Mucosa of descending colon (tissue), 3 donors: ENCODE measurements around the gene CDK11A. TPM values are rescaled to one million over a fixed set of nuclear protein-coding genes. Genes with fewer than 3 reads are reported as not detected.
A peak's percentile ranks its signal among the peaks of the same experiment; 100 is the strongest.
"Not testable (repeated sequence)": the region's sequence is repeated elsewhere in the genome, so short reads cannot be mapped to it uniquely, and the experiment has no call there.

Experiments
- ATAC-seq: fragments of 200-7000 bp; cut with Tn5 transposase; one replicate; pipeline ENCODE4 v1.9.1; 2020; ENCODE audit warnings: mild to moderate bottlenecking, moderate library complexity
- DNase-seq, 3 donors: peaks; one replicate each; pipeline ENCODE4 v3.0.0-alpha.2; 2020
- H3K36me3 ChIP-seq: fragments of 200-600 bp; one replicate; pipeline ENCODE4 v1.8.0; 2021; ENCODE audit warnings: low read depth, mild to moderate bottlenecking
- H3K4me1 ChIP-seq: fragments of 200-600 bp; one replicate; pipeline ENCODE4 v1.8.0; 2021; ENCODE audit warnings: low read depth, mild to moderate bottlenecking
- H3K4me3 ChIP-seq: fragments of 200-600 bp; one replicate; pipeline ENCODE4 v1.8.0; 2021; ENCODE audit warnings: mild to moderate bottlenecking
- H3K9me3 ChIP-seq: fragments of 200-600 bp; one replicate; pipeline ENCODE4 v1.8.0; 2021; ENCODE audit warnings: mild to moderate bottlenecking
- intact Hi-C, 2 donors: fragments of 100-400 bp; cut with DNase I in 1 of 2; cut with micrococcal nuclease in 1 of 2; formaldehyde crosslinking; loops; one replicate each; pipeline versions ENCODE4 v1.11.0 to v1.11.1; 2022; cut with DNase I, micrococcal nuclease
- total RNA-seq, 3 donors: library from RNA; stranded (reverse); fragmentation: NEBNext Ultra II Directional in 2 of 3; extraction: Animal tissue kit (Norgen Biotek cat#: 25700) in 2 of 3; gene quantifications; one replicate each; pipeline versions ENCODE4 v1.2.1 to v1.2.4, GENCODE V29; 2021 to 2023
- TF ChIP-seq, protein P1 (sequence below): fragments of 200-600 bp; IDR thresholded peaks from one replicate; pipeline ENCODE4 v1.8.0; 2022; ENCODE audit warnings: antibody characterized with exemption, mild to moderate bottlenecking
- donor health status: DM: no; HTN: no; CAD: no; lungs with moderate emphysema.
- donor health status: DM: no; HTN: no; CAD: no.
- donor health status: DM: no; HTN: yes; CAD: no.

Gene CDK11A
- total RNA-seq, 3 donors from 2014 or later, result 67.1 to 91.0 (median 83.5) TPM

DNA sequence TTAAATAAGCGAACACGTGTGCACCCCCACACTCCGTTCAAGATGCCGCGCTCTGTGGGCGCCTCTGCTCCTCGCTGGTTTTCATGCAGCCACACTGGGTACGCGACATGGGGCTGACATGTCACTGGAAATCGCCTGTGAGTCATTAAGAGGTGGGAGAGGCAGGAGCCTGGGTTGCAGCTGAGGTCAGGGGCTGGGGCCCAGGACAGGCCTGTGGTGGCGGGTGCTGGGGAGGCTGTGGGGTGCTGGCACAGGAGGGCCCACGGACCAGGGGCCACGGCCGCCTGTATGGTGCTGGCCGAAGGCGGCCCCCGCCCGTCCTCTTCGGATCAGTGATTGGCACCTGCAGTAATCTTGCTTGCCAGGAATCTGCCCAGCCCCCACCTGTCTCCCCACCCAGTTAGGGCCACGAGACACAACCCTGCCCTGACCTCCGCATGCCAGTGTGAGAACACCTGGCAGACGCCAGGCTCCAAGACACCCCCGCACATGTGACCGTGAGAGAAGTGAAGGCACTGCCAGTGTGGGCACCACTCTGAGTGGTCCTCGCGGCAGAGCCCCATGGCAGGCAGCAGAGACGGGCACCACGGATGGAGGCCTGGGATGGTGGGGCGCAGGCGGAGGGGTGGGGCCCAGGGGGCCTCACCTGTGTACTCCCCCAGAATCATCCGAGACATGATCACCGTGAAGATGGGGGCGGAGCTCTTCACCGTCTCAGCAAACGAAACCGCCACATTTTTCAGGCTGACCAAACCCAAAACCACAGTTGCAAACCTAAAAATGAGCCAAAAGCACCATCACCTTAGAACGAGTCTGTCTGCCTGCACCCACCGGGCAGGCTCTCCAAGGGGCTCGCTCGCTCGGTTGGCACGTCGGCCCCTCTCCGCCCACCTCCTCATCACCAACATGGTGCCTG, 13.8 kb upstream of the CDK11A start:
- H3K4me3 ChIP-seq, H3K4me1 ChIP-seq, intact Hi-C loops, H3K36me3 ChIP-seq, H3K9me3 ChIP-seq, DNase-seq: not testable (repeated sequence)
- peak; percentile 49 for ATAC-seq

DNA sequence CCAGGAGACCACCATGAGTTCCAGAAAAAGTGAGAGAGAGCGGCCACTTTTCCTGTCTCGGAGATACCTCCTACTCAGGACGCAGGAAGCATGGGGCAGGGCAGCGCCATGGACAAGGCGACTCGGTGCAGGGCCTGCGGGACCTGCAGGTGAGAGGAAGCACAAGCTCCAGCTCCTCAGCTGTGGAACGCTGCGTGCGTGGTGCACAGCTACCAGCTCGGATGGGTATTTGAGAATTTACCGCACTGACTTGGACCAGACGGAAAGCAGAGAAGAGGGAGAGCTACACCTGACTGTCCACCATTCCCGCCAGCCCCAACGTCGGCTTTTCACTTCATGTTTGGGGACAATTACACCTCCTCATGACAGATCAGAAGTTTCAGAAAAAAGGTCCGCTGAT, 8.2 kb upstream of the CDK11A start:
- DNase-seq (no peak), ATAC-seq (no peak)
- Histone ChIP-seq H3K4me1 (peaks cover 7% of the 10 kb centered on the region), H3K4me3 (no peak overlapping the region), H3K36me3 (peaks cover 3% of the 10 kb centered on the region), H3K9me3 (no peaks in the 10 kb centered on the region)
- TF ChIP-seq, protein P1, sequence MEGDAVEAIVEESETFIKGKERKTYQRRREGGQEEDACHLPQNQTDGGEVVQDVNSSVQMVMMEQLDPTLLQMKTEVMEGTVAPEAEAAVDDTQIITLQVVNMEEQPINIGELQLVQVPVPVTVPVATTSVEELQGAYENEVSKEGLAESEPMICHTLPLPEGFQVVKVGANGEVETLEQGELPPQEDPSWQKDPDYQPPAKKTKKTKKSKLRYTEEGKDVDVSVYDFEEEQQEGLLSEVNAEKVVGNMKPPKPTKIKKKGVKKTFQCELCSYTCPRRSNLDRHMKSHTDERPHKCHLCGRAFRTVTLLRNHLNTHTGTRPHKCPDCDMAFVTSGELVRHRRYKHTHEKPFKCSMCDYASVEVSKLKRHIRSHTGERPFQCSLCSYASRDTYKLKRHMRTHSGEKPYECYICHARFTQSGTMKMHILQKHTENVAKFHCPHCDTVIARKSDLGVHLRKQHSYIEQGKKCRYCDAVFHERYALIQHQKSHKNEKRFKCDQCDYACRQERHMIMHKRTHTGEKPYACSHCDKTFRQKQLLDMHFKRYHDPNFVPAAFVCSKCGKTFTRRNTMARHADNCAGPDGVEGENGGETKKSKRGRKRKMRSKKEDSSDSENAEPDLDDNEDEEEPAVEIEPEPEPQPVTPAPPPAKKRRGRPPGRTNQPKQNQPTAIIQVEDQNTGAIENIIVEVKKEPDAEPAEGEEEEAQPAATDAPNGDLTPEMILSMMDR, result no peak
- intact Hi-C loops, result no loop called here

DNA sequence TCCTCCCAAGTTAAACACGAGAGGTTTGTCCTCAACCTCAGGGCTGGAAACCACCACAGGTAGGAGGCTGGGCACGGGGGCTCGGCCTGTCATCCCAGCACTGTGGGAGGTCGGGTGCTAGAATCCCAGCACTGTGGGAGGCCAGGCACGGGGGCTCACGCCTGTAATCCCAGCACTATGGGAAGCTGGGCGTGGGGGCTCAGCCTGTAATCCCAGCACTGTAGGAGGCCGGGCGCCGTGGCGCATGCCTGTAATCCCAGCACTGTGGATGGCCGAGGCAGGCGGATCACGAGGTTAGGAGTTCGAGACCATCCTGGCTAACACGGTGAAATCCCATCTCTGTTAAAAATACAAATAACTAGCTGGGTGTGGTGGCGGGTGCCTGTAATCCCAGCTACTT, 6.7 kb upstream of the CDK11A start:
- Histone ChIP-seq H3K36me3 (peaks cover 3% of the 10 kb centered on the region), H3K4me1 (peaks cover 7% of the 10 kb centered on the region), H3K9me3 (no peaks in the 10 kb centered on the region), H3K4me3 (no peak overlapping the region)
- intact Hi-C loops, result no loop called here
- ATAC-seq (no peak), DNase-seq (no peak)
- TF ChIP-seq, protein P1, result no peak

DNA sequence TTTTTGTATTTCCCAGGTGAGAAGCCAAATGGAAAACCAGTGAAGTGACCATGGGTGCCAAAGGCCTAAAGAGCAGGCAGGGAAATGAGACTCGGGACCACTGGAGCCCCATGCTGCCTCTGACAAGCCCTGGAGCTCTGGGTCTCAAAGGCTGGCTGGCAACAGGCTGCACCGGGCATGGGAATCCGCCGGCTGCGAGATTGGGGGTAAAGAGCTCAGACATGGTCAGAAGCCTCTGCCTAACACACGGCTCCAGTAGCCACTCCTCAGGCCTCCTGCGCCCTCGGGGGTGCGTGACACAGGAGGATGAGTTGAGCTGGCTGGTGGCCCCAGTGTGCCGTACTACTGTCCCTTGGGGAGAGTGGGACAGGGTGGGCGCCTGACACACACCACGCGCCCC, 6.1 kb upstream of the CDK11A start:
- intact Hi-C loops, ATAC-seq, H3K9me3 ChIP-seq, H3K4me1 ChIP-seq, DNase-seq, H3K36me3 ChIP-seq, H3K4me3 ChIP-seq: not testable (repeated sequence)

DNA sequence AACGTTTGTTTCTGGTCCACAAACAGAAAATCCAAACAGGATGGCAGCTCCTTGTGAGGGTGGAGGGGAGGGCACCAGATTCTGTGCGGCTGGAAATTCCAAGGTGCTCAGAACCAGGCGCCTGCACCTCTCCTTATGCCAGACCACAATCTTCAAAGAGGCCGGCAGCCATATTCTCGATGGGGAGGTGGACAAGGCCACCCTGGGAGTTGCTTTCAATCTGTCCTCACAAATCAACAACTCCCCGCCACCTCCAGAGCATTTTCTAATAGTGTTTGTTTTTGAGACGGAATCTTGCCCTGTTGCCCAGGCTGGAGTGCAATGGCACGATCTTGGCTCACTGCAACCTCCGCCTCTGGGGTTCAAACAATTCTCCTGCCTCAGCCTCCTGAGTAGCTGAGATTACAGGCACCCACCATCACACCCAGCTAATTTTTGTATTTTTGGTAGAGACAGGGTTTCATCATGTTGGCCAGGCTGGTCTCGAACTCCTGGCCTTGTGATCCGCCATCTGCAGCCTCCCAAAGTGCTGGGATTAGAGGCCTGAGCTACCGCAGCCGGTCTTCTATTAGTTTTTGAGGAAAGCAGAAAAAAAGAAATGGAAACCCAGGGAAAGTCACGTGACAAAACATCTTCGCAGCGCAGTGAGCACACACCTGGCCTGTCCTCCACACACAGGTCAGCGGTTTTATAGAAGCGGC, 5.1 kb upstream of the CDK11A start:
- H3K36me3 ChIP-seq, ATAC-seq, H3K9me3 ChIP-seq, H3K4me3 ChIP-seq, H3K4me1 ChIP-seq, DNase-seq, intact Hi-C loops: not testable (repeated sequence)

DNA sequence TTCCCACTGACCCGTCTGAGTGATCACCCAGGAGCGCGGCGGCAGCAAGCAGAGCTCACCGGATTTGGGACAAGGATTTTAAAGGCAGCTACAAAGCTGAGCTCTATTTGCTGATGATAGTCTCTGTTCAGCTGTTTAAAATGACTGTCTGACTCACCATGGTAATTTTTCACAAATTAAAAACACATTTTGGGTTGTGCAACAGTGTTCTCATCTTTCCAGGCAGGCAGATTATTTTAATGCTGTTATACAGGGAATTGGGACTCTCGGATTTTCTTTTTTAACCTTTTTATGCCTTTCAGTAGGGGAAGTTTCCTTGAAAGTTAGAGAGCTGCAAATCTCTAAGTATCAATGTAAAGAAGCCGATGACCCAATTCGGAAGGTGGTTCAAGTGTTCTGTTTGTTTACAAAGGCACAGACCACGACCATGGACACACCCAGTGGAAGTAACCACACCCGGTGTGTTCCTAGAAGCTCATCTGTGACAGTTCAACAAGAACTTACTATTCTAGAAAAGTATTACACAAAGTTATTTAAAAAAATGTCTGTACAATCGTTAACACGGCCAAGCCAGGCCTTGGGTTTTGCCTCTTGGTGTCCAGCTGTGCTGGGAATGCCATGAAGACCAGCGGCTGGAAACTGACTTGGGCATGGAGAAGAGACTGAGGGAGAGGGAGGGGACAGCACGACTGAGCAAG, 4.3 kb upstream of the CDK11A start:
- ATAC-seq, result peak; percentile 34
- H3K4me3 ChIP-seq, DNase-seq, H3K36me3 ChIP-seq, H3K4me1 ChIP-seq, intact Hi-C loops, H3K9me3 ChIP-seq: not testable (repeated sequence)

DNA sequence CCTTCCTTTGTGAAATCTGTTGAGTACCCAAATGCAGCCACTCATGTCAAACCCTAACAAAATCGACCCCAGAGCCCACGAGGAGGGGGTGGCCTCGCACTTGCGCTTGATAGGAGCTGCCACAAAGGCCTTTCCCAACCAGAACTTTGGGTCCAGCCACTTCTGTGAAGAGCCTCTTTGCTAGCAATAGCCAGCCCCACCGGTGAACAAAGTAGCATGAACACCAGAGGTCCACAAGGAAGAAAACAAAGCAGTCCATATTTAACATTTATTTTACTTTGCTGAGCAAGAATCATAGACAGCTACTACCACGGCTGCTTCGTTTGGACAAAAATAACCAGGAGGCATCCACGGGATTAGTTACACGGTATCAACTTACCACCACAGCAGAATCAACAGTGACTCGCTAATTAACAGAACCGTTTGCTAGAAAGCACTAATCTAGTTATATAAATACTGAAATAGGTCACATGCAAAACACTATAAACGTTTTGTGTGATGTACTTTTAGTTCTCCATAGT, 3.0 kb upstream of the CDK11A start:
- intact Hi-C loops, H3K4me1 ChIP-seq, DNase-seq, ATAC-seq, H3K9me3 ChIP-seq, H3K4me3 ChIP-seq, H3K36me3 ChIP-seq: not testable (repeated sequence)

DNA sequence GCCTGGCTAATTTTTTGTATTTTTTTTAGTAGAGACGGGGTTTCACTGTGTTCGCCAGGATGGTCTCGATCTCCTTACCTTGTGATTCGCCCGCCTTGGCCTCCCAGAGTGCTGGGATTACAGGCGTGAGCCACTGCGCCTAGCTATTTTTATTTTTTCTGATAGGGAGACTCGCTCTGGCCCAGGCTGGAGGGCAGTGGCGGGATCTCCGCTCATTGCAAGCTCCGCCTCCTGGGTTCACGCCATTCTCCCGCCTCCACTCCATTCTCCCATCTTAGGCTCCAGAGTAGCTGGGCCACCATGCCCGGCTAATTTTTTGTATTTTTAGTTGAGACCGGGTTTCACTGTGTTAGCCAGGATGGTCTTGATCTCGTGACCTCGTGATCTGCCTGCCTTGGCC, 1.9 kb upstream of the CDK11A start:
- H3K9me3 ChIP-seq, H3K4me1 ChIP-seq, ATAC-seq, intact Hi-C loops, H3K4me3 ChIP-seq, H3K36me3 ChIP-seq: not testable (repeated sequence)
- peak in 1 of 3 donors; percentile 48 for DNase-seq
